Liver (tissue), 9 donors: Measurements from ENCODE around the gene MTMR12. TPM values are rescaled to one million over a fixed set of nuclear protein-coding genes. Genes with fewer than 3 reads are reported as not detected.

ENCODE experiments used
- DNase-seq: peaks from one replicate; pipeline ENCODE4 v3.0.0-alpha.2; 2017; ENCODE audit warnings: low spot score
- H3K27ac ChIP-seq, 2 donors: one replicate each; pipeline ENCODE4 v1.7.0; 2013; ENCODE audit warnings: inconsistent platforms in 2 of 2, low read length in 2 of 2, control low read depth in 1 of 2, low read depth in 1 of 2, mild to moderate bottlenecking in 1 of 2
- H3K27me3 ChIP-seq, 4 donors: one replicate each; pipeline versions ENCODE4 v1.6.1 to v1.7.0; 2013; ENCODE audit warnings: low read length in 3 of 4, inconsistent platforms in 1 of 4, mild to moderate bottlenecking in 1 of 4, moderate library complexity in 1 of 4; ENCODE audit not compliant: control insufficient read depth in 4 of 4, insufficient read depth in 4 of 4
- H3K36me3 ChIP-seq, 4 donors: one replicate each; pipeline versions ENCODE4 v1.6.1 to v1.7.0; 2013; ENCODE audit warnings: low read length in 3 of 4, mild to moderate bottlenecking in 3 of 4, low read depth in 1 of 4, moderate library complexity in 1 of 4; ENCODE audit not compliant: control insufficient read depth in 4 of 4, insufficient read depth in 3 of 4
- H3K4me1 ChIP-seq, 4 donors: one replicate each; pipeline versions ENCODE4 v1.6.1 to v1.7.0; 2013; ENCODE audit warnings: low read length in 3 of 4, mild to moderate bottlenecking in 3 of 4, moderate library complexity in 1 of 4; ENCODE audit not compliant: control insufficient read depth in 4 of 4, insufficient read depth in 4 of 4
- H3K4me3 ChIP-seq, 3 donors: one replicate each; pipeline versions ENCODE4 v1.6.1 to v1.7.0; 2013; ENCODE audit warnings: low read length in 3 of 3, control low read depth in 1 of 3, low read depth in 1 of 3, mild to moderate bottlenecking in 1 of 3
- H3K9ac ChIP-seq, 2 donors: one replicate each; pipeline ENCODE4 v1.7.0; 2013; ENCODE audit warnings: low read length in 2 of 2, mild to moderate bottlenecking in 2 of 2, moderate library complexity in 2 of 2, control low read depth in 1 of 2, low read depth in 1 of 2
- H3K9me3 ChIP-seq, 4 donors: one replicate each; pipeline versions ENCODE4 v1.6.1 to v1.7.0; 2013; ENCODE audit warnings: low read length in 3 of 4; ENCODE audit not compliant: control insufficient read depth in 4 of 4
- ATF3 ChIP-seq: IDR thresholded peaks from 2 replicates; pipeline ENCODE4 v1.6.1; 2016; ENCODE audit warnings: antibody characterized with exemption
- EGR1 ChIP-seq, 2 donors: IDR thresholded peaks; 2 replicates each; pipeline ENCODE4 v1.6.1; 2016 to 2018; ENCODE audit warnings: antibody characterized with exemption in 2 of 2, low read depth in 2 of 2
- FOXA1 ChIP-seq: IDR thresholded peaks from 2 replicates; pipeline ENCODE4 v1.6.1; 2016; ENCODE audit warnings: antibody characterized with exemption
- FOXA2 ChIP-seq: IDR thresholded peaks from 2 replicates; pipeline ENCODE4 v1.6.1; 2016; ENCODE audit warnings: antibody characterized with exemption
- GABPA ChIP-seq, 2 donors: IDR thresholded peaks in 1 of 2; conservative IDR thresholded peaks in 1 of 2; 2 replicates each; pipeline ENCODE4 v1.6.1; 2016; ENCODE audit warnings: antibody characterized with exemption in 2 of 2, mild to moderate bottlenecking in 1 of 2, moderate library complexity in 1 of 2
- HNF4A ChIP-seq, 2 donors: conservative IDR thresholded peaks; 2 replicates each; pipeline ENCODE4 v1.6.1; 2016; ENCODE audit warnings: antibody characterized with exemption in 2 of 2, mild to moderate bottlenecking in 2 of 2
- HNF4G ChIP-seq: IDR thresholded peaks from 2 replicates; pipeline ENCODE4 v1.6.1; 2016; ENCODE audit warnings: antibody characterized with exemption
- JUND ChIP-seq, 2 donors: IDR thresholded peaks; 2 replicates each; pipeline ENCODE4 v1.6.1; 2016; ENCODE audit warnings: antibody characterized with exemption in 2 of 2
- MAX ChIP-seq: IDR thresholded peaks from 2 replicates; pipeline ENCODE4 v1.6.1; 2016; ENCODE audit warnings: antibody characterized with exemption
- NR2F2 ChIP-seq: IDR thresholded peaks from 2 replicates; pipeline ENCODE4 v1.6.1; 2016; ENCODE audit warnings: antibody characterized with exemption
- RXRA ChIP-seq, 2 donors: IDR thresholded peaks; 2 replicates each; pipeline ENCODE4 v1.6.1; 2017 to 2018; ENCODE audit warnings: antibody characterized with exemption in 2 of 2, mild to moderate bottlenecking in 1 of 2
- TAF1 ChIP-seq: conservative IDR thresholded peaks from 2 replicates; pipeline ENCODE4 v1.6.1; 2016; ENCODE audit warnings: antibody characterized with exemption, mild to moderate bottlenecking
- YY1 ChIP-seq: IDR thresholded peaks from 2 replicates; pipeline ENCODE4 v1.6.1; 2016; ENCODE audit warnings: antibody characterized with exemption, mild to moderate bottlenecking
- ZBTB33 ChIP-seq: IDR thresholded peaks from 2 replicates; pipeline ENCODE4 v1.6.1; 2016; ENCODE audit warnings: antibody characterized with exemption
- WGBS: extraction: QIAGEN DNeasy Blood & Tissue Kit; methylation state at CpG from one replicate; pipeline ENCODE4 v1.1.7; 2013; 5-methylcytosine and 5-hydroxymethylcytosine counted together
- polyA plus RNA-seq, 2 donors: library from polyadenylated mRNA; stranded (reverse) in 1 of 2; unstranded in 1 of 2; fragments of 200-250 nt in 1 of 2; fragments of >200 nt in 1 of 2; fragmentation: Nextera tagmentation in 1 of 2; extraction: Ambion mirVana in 1 of 2; gene quantifications; one replicate each; pipeline versions ENCODE4 v1.2.1 to v1.2.3, GENCODE V29; 2013 to 2015
- total RNA-seq, 2 donors: library from RNA; depleted of rRNA; stranded (reverse); fragments of >200 nt; gene quantifications; one replicate each; pipeline ENCODE4 v1.2.3, GENCODE V29; 2014
- TF ChIP-seq, protein P1 (sequence below): fragments of 150-350 bp; IDR thresholded peaks from 2 replicates; pipeline ENCODE4 v1.5.1; 2017; ENCODE audit warnings: improper control_type of control experiment, low read depth, low read length; ENCODE audit not compliant: missing input control
- donor health status: healthy.
- donor health status: healthy.
- donor health status: healthy.
- donor health status: healthy.
- donor health status: healthy.

MTMR12 gene
- total and polyA plus RNA-seq, 4 donors: 4.4 to 28.7 (median 15.8) TPM

DNA sequence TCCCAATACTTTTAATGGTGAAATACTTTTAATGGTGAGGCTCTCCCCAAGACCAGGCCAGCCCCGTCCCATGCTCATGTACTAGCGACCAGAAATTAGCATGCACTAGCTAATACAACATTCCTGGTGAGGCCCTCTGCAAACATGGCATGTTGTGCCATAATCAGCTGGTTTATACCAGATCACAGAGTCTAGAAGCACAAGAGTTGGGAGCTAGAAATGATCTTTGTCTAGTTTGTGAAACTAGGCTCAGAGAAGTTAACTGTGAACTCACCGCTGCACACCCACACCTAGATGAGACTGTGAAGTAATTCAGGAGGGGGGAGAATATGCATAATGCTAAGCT, 37.4 kb downstream of the MTMR12 start:
- Histone ChIP-seq H3K9me3 (no peaks in the 10 kb centered on the region), H3K4me3 (no peak overlapping the region), H3K27me3 (no peaks in the 10 kb centered on the region), H3K4me1 (peaks cover 3 to 8% (median 4%) of the 10 kb centered on the region in 4 donors), H3K27ac (peak overlapping the region; percentile 9 to 53), H3K36me3 (peaks cover 5 to 21% (median 15%) of the 10 kb centered on the region in 4 donors), H3K9ac (no peak overlapping the region)
- WGBS: 80% methylated on average over 3 of the region's 3 CpGs
- TF ChIP-seq MAX (no peak), ATF3 (no peak), EGR1 (IDR thresholded peaks at IDR 0.05; ENCODE audit: low read depth in 2 of 2) (no peak), FOXA1 (no peak), TAF1 (no peak), FOXA2 (no peak), HNF4G (no peak), ZBTB33 (no peak), YY1 (no peak), JUND (IDR thresholded peaks at IDR 0.05) (no peak)
- no peak for DNase-seq

DNA sequence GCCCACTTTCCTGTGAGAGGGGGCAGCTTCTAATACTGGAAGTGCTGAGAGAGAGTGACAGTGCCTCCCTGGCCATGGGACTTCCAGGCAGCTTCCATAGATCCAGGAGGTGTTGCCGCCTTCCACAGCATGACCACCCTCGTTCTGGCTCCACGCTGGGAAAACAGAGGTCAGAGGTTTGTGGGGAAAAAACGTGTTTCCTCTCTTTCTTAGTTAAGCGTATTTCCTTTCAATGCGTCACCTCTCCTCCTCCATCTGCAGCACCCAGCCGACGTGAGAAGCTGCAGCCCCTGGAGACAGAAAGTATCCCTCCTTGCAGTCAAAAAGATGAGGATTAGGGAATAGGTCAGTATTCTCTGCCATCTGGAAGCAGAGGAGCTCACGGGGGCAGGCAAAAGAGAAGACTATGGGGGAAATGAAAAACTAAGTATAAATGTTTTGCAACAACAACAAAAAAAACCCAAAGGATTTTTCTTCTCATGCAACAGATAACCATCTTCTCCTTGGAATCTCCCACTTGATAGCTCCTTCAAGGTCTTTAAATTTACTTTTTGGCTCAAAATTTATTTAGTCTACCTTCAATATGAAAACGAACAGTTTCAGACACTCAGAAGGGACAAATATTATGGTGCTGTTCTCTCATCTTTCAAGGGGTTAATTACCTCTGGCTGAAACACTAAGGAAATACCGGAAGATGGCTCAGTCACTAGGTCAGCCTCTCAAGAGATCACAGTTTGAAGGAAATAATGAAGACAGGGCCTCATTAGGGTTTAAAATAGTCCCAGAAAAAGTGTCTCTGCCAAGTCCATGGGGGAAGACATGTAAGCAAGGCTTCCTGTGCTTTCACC, 38.0 kb downstream of the MTMR12 start:
- H3K36me3 ChIP-seq: peaks cover 5 to 22% (median 15%) of the 10 kb centered on the region in 4 donors
- no peaks in the 10 kb centered on the region for H3K9me3 ChIP-seq
- DNase-seq: no peak
- no peak overlapping the region for H3K4me3 ChIP-seq
- peak overlapping the region; percentile 10 to 53 for H3K27ac ChIP-seq
- TF ChIP-seq NR2F2 (peak; percentile 70), HNF4A (conservative IDR thresholded peaks at IDR 0.05) (no peak)
- TF ChIP-seq, protein P1, sequence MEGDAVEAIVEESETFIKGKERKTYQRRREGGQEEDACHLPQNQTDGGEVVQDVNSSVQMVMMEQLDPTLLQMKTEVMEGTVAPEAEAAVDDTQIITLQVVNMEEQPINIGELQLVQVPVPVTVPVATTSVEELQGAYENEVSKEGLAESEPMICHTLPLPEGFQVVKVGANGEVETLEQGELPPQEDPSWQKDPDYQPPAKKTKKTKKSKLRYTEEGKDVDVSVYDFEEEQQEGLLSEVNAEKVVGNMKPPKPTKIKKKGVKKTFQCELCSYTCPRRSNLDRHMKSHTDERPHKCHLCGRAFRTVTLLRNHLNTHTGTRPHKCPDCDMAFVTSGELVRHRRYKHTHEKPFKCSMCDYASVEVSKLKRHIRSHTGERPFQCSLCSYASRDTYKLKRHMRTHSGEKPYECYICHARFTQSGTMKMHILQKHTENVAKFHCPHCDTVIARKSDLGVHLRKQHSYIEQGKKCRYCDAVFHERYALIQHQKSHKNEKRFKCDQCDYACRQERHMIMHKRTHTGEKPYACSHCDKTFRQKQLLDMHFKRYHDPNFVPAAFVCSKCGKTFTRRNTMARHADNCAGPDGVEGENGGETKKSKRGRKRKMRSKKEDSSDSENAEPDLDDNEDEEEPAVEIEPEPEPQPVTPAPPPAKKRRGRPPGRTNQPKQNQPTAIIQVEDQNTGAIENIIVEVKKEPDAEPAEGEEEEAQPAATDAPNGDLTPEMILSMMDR: no peak
- peaks cover 6 to 14% (median 7%) of the 10 kb centered on the region in 4 donors for H3K4me1 ChIP-seq
- H3K27me3 ChIP-seq: no peaks in the 10 kb centered on the region
- H3K9ac ChIP-seq: no peak overlapping the region
- WGBS: 78% methylated on average over 11 of the region's 11 CpGs

DNA sequence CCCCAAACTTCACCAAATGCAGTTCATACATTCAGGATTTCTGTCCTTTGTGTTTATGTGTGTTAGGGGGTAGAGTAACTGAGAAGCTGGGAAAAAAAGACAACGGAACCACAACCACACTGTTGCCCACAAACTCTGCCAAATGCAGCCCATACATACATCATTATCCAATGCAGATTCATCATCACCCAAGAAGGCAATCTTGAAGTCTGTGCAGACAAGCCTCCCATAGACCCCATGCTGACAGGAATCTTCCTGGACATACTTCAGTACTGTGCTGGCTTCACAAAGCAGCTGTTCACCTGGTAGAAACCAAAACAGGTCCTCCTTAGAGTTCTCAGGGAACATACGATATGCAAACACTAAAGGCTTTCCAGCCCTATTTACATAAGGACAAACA, 38.9 kb downstream of the MTMR12 start:
- no peak for TF ChIP-seq TAF1
- TF ChIP-seq ATF3: no peak
- TF ChIP-seq FOXA1: no peak
- no peak for TF ChIP-seq MAX
- TF ChIP-seq HNF4G: no peak
- no peak for TF ChIP-seq GABPA (IDR thresholded peaks at IDR 0.05 in 1 of 2, conservative IDR thresholded peaks at IDR 0.05 in 1 of 2)
- TF ChIP-seq RXRA (IDR thresholded peaks at IDR 0.05): no peak
- no peak for TF ChIP-seq EGR1 (IDR thresholded peaks at IDR 0.05; ENCODE audit: low read depth in 2 of 2)
- TF ChIP-seq YY1: no peak
- H3K9me3 ChIP-seq: no peaks in the 10 kb centered on the region
- H3K27ac ChIP-seq: peak overlapping the region in 1 of 2 donors; percentile 36
- H3K4me1 ChIP-seq: peaks cover 6 to 18% (median 9%) of the 10 kb centered on the region in 4 donors
- H3K27me3 ChIP-seq: no peaks in the 10 kb centered on the region
- 97% methylated on average over 2 of the region's 2 CpGs for WGBS
- no peak overlapping the region for H3K4me3 ChIP-seq
- no peak for DNase-seq
- H3K36me3 ChIP-seq: peaks cover 5 to 25% (median 15%) of the 10 kb centered on the region in 4 donors
- peak overlapping the region in 1 of 2 donors; percentile 19 for H3K9ac ChIP-seq
